Measurements from ENCODE around the gene RAG2.

RAG2 gene

DNA sequence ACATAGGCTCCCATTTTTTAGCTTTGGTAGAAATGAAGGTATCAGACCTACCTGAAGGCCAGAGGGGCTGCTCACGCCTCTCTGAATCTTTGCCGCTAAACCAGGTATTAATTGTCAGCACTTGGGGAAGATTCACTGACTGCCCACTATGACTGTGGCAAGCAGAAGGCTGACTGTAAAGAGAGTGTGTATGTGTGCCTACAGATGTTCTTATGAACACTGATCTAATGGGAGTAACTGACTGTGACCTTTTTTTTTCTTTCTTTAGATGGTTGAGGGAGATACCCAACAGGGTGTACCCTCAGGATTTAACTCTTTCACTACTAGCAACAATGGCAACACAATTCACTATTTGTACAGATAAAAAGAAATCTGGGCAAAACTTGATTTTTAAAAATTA lies at the start of gene RAG2:
Gene RAG2 (minus strand): TSS at position 186 of the 400 bp plus-strand sequence. CDS start 4,068 bp downstream, outside the sequence.
- no peak for DNase-seq (ENCODE audit: low read depth in 1 of 2, low spot score in 1 of 2)

DNA sequence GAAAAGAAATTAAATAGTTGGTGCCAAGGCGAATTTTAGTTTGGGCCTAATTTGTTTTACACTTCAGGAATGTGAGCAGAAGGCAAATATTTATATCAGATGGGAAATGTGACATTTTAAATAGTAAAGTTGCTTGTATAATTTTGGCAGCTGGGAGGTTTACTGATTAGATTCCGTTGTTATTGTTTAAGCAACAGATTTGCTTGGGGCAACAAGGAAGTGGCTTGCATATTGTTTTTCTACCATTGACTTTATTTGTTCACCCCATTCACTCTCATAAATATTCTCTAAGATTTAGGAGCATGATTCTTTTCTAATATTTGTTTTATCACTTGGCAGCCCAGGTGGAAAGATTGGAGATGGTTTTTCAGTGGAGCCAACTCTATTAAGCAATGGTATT lies 40.5 kb upstream of the RAG2 start:
- DNase-seq (ENCODE audit: low read depth in 1 of 2, low spot score in 1 of 2), result no peak

DNA sequence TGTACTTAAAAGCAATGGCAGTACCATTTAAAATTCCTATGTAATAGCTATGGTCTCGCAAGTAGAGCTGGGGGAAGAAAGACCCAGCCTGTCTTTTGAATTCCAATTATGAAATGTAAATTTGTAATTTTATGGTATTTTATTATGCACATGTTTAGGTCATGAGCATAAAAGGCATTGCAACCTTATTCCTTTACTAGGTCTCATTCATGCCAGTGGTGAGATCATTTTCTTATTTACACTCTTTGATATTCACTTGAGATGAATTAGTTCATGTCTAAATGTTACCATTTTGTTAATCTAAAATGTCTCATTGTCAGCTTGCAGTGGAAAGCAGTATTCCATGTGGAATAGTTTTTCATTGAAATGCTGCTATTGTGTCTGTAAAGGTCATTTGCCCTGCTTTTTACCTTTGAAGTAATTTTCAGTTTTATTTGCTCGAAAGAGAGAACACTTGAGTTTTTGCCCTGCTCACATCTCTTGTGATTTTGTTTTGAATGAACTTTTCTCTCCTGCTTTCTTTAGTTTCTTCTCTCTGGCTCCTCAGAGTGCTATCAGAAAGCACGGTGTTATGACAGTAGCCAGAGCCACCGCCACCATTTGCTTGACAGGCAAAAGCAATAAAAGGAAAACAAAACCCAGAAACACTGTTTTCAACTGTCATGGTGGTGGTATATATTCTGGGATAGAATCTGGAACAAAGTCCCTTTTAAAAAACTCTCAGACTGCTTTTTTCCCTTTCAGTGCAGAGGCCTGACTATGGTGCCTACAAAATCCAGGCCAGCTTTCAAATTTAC lies 37.2 kb upstream of the RAG2 start:
- DNase-seq (ENCODE audit: low read depth in 1 of 2, low spot score in 1 of 2), result no peak

DNA sequence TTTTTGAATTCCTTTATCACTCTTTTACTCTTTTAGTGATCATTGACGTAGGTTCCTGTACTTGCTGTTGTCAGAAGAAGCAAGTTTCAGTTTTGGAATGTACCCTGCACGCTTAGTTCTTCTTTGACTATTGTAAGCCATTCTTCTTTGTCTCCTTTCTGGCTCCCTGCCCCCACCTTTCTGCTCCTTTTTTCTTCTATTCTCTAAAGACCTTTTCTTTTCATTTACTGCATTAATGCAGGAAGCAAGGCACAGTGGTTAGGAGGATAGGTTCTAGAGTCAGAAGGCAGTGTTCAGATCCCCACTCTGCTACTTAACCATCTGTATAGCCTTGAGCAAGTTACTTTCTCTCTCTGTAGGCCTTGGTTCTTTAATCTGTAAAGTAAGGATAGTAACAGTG lies 33.7 kb upstream of the RAG2 start:
- no peak for DNase-seq (ENCODE audit: low read depth in 1 of 2, low spot score in 1 of 2)

DNA sequence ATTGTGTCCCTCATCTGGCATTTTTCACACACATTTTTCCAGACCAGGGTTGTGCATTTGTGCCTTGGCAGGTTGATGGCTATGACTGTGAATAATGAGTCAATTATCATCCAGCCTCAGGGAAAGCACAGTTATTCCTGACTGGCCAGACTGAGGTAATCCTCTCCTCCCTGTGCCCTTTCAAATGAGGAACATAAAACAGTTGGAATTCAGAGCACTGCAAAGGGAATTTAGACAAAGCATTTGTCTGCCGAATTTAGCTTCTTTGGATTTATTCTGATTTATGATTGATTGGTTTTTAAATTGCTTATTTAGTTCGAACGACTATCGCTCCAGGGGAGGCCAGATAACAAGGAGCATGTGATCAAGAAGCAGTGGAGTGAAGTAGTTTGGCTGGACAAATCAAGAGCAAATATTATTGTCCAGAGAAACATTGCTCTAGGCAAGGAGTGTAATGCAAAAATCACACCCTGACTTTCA lies 30.8 kb upstream of the RAG2 start:
- no peak for DNase-seq (ENCODE audit: low read depth in 1 of 2, low spot score in 1 of 2)

DNA sequence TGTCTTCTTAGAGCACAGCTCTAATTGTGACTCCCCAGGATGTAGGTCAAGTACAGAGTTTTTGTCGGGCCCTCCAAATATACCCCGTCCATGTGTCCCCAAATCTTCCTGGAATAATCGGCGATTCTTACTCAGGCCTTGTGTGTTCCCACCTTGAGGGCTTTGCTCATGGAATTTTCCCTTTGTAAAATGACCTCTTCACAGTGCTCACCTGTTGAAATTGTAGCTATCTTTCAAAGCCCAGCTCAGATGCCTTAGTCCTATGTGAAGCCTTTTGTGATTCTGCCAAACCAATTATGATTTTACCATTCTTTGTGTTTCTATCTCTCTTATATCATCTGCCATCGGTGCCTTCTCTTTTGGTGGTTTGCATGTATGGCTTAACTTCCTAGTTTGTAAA lies 30.1 kb upstream of the RAG2 start:
- no peak for DNase-seq (ENCODE audit: low read depth in 1 of 2, low spot score in 1 of 2)

DNA sequence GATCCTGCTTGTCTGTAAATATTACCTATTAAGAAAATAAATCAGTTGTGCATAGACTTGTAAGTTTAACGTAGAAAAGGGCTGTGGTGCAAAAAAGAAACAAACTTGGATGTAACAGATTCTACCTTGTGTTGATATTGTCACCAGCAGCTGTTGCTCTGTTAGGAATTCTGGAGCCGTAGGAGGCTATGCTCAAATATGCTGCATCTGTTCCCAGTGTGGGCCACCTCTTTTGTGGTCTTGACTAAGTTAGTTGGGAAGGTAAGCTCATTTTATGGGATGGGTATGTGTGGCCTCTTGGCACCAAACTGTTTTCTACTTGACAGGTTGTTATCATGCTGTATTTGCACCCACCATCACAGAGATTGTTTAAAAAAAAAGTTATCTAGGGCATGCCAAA lies 29.4 kb upstream of the RAG2 start:
- no peak for DNase-seq (ENCODE audit: low read depth in 1 of 2, low spot score in 1 of 2)

DNA sequence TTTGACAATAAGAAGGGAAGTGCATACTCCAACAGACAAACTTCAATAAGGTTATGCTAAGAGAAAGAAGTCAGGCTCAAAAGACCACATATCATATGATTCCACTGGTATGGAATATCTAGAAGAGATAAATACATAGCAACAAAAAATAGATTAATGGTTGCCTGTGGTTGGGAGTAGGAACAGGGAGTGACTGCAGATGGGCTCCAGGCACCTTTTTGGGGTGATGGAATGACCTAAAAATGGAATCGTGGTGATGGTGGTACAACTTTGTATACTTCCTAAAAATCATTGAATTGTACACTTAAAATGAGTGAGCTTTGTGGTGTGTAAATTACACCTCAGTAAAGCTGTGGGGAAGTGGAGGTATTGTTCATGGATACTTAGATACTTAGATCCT lies 29.0 kb upstream of the RAG2 start:
- no peak for DNase-seq (ENCODE audit: low read depth in 1 of 2, low spot score in 1 of 2)

DNA sequence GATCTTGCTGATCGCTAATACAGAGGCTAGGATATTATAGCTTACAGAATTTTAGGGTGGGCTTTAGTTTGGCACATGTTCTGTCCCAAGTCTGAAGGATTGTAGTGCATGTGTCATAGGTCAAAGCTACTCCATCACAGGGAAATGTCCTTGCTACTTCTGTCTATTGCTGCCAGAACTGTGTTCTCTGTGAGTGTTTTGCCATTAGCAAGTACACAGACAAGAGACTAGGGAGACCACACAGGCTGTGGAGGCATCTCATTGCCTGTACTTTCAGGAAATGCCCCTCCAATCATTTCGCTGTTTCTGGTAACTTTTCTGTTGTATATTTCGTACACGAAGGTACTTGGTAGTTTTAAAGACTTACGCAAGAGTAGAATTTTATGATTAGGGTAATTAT lies 25.5 kb upstream of the RAG2 start:
- DNase-seq (ENCODE audit: low read depth in 1 of 2, low spot score in 1 of 2), result no peak

DNA sequence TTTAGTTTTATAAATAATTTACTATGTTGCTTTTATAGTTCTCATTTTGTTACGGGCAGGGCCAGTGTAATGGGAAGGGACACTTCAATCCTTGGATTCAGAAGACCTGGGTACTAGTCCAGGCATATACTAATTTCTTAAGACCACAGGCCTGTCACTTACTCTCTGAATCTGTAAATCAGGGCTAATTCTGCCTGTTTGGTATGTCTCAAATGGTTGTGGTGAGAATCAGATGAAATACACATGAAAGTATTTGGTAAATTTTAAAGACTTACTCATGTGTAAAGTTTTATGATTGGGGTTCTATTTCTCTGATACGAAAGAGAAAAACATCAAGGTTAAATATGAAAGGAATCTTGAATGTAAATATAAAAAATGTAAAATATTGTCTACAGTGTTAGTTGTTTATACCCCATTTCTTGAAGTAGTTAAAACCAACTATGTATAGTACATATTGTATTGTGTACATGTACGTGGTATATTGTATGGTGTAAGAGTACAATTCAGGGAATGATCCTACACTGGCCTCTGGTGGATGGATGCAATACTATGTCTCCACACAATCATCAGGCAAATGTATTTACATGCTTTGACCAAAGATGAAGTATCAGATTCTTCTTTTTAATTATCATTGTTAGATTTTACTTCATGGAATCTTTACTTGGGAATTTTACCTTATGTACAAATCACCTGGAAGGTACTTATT lies 24.5 kb upstream of the RAG2 start:
- DNase-seq (ENCODE audit: low read depth in 1 of 2, low spot score in 1 of 2), result no peak

DNA sequence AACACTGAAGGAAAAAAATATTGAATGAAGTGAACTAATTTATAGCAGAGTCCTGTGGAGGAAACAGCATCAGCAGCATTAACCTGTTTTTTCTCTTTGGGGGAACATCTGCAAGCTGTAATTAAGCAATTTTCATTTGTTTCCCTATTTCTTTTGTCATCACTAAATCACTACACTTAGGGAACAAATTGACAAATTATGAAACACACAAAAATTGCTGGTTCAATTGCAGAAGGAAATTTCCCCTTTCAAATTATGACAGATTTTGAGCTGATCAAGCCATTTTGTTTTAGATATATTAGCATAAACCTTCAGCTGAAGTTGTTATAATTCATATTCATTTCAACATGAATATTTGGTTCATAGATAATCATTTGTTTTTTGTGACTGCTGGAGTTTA lies 22.2 kb upstream of the RAG2 start:
- no peak for DNase-seq (ENCODE audit: low read depth in 1 of 2, low spot score in 1 of 2)

DNA sequence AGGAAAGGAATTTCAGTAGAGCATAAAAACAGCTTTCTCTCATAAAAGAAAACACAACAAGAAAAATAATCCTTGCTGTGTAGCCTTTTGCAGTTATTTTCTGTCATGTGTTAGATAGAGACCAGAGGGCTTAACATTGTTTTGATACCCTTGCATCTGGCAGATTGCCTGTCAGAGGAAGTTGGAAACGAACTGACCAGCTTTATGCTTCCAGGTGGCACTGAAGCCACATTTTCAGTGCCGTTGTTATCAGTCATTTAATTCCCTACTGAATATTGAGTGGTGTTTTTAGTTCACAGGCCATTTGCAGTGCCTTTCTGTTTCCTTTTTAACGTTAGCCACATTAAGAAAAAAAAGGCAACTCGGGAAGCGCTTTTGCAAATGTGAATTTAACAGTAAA lies 21.5 kb upstream of the RAG2 start:
- DNase-seq (ENCODE audit: low read depth in 1 of 2, low spot score in 1 of 2), result no peak

DNA sequence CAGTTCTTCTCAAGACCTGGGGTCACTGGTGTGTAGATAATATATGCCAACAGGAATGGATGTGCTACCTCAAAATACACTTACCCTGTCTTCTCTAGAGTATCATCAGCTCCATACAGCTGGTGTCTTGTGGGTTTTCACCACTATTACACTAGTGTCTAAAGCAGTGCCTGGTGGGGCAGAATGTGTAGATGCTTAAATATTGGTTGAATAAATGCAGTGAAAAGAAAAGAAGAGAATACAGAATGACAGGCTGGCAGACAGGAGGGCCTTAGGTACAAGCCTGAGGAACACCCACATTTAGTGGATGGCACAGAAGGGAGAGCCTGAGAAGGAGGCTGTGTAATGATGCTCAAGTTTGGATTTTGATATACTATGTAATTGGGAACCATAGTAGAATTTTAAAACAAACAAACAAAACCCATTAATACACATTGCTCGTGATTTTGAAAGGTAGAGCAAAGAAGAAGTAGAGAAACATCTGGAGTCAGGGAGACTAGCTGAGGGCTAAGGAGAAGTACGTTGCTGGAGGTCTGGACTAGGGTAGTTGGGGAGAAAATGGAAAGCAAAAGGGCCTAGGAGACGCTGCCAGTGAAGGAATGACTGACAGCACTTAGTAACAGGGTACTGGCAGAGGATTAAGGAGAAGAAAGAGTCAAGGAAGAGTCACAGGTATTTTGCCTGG lies 20.5 kb upstream of the RAG2 start:
- no peak for DNase-seq (ENCODE audit: low read depth in 1 of 2, low spot score in 1 of 2)

DNA sequence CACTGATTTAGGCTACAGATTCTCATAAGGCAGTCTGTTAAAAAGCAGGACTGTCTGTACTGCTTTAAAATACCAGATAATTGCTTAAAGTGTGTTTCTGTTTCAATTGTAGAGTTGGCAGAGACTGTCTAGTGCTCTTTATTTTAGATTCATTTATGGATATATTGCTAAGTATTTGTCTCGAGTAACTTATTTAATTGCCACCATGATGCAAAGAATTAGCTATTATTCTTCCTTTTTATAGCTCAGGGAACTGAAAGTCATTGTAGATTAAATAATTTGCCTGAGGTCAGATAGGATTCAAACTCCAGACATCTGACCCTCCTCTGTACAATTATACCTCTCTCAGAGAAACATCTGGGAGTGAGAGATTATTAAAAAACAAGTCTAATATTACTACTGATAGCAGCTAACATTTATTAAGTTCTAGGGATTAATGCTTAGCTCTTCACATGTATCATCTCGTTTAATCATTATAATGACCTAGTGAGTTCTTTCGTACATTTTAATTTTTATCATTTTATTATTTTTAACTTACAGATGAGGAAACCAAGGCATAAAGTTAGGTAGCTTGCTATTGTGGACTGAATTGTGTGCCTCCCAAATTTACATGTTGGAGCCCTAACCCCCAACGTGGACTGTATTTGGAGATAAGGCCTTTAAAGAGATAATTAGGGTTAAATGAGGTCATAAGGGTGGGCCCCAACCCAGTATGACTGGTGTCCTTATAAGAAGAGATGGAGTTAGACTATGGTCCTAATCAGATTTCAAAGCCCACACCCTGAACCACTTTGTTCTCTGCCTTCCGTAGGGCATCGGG lies 19.7 kb upstream of the RAG2 start:
- no peak for DNase-seq (ENCODE audit: low read depth in 1 of 2, low spot score in 1 of 2)

DNA sequence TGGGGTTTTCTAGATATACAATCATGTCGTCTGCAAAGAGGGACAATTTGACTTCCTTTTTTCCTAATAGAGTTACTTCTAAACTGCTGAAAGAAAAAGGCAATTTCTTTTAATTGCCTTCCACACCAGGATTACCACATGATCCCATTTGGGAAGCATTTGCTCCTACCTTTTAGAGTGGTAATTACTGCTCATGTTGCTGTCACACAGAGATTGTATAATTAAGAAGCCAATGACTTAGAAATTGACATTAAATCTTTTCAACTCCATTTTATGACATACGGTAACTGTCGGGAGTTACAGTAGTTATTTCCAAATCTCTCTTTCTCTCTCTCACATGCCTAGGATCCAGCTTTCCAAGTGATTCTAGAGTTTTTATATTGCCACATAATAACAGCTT lies 17.8 kb upstream of the RAG2 start:
- no peak for DNase-seq (ENCODE audit: low read depth in 1 of 2, low spot score in 1 of 2)

DNA sequence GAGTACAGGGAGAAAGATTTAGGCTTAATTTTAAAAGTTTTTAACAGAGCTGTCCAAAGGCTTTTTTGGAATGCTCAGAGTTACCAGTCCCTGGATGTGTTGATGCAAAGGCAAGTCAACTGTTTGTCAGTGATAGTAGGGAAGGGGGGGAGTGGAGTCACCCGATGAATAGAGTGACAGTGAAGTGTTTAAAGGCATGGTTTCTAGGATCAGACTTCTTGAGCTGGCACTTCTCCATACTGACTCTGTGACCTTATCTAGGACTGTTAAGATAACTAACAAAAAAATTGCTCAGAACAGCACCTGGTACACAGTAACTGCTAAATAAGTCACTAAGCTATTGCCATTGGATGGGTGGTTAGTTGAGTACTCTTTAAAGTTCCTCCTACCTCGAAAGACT lies 11.3 kb upstream of the RAG2 start:
- no peak for DNase-seq (ENCODE audit: low read depth in 1 of 2, low spot score in 1 of 2)

DNA sequence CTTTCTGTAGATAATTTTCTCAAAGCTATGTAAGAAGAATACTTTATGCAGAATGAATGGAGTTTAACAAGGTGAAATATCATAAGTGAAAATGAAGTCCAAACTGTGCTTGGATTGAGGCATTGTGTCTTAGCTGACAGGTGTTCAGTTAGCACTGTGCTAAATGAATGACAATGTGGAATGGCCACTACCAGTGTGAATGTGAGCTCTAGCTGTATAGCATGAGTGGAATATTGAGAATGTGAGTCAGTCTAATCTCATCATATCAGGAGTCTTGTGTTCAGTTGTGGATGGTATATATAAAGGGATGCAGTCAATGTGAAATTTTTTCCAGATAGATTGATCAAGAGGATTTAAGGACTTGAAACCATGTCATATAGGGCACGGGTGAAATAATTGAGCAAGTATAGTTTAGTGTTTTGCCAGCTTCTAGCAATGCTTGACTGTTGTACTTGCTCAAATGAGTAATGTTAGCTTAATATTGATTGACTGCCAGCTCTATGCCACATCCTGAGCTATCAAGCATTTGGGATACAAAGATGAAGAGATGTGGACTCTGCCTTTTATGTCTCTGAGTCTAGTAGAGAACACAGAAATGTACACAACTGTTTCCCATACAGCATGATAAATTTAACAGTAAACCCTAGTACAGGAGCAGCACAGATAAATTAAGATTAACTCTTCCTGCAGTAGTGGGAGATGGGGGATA lies 10.6 kb upstream of the RAG2 start:
- no peak for DNase-seq (ENCODE audit: low read depth in 1 of 2, low spot score in 1 of 2)

DNA sequence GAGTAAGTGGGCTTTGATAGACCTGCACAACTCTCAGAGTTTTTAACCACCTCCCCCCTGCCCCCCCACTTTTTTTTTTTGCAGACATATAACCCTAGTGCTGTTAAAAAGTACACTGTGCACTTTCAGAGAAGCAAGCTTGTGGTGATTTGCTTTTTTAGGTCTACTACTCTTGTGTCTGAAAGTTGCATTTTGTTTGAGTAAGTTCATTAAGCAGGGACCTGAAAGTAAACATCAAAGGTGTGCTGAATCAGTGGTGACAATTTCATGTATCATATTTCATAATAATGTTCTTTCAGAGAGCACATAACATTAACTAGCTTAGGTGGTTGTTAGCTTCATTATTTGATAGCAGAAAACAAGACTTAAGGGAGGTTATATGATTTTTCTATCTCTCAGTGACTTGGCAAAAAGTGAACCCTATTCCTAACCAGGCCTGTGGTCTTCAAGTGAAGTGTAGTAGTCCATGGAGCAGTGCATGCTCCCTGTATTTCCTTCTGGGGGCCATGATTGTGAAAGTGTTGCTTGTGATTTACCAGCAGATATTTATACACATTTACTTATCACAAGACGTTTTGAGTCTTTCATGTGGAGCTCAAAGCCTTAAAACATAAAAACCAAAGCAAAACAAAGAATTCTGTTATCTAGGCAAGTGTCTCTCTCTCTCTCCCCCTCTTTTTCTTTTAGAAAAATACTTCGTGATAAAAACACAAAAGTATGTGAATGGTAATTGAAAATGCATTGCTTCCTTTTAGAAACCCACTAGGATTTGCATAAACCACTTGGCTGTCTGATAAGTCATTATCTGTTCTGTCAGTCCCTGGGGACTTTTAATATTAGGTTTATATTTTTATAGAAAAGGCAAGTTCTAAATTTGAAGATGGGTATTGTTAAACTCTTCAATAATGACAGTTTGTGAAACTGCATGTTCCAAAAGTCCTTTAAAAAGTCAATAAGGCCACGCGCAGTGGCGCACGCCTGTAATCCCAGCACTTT lies 7.5 kb upstream of the RAG2 start:
- no peak for DNase-seq (ENCODE audit: low read depth in 1 of 2, low spot score in 1 of 2)

DNA sequence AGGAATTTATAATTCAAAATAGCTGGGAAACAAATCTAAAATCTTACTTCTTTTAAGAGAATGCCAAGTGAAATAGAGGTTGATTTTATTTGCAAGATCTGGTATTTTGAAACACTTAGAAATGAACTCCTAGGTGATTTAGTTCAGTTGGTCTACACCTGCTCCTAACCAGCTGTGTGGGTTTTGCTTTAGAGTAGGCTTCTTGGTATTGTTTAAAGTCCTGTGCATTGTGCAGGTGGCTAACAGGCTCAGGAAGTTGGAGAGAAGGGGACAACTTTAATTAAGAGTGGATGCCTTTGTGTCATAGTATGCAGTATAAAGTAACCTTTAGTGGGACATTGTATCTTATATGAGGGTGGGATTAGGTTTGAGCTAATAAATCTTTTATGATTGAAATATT lies 4.1 kb upstream of the RAG2 start:
- no peak for DNase-seq (ENCODE audit: low read depth in 1 of 2, low spot score in 1 of 2)

Data from activated CD4-positive, alpha-beta T cell treated with anti-CD3 and anti-CD28 coated beads, Interleukin-2, amount 50 U/mL, for 24 hours (primary cell).